NCI-H1092 treated with DMSO at 0.1 percent for 48 hours (cell line): ENCODE results near the gene SHLD3.
"Not testable (repeated sequence)": the region's sequence is repeated elsewhere in the genome, so short reads cannot be mapped to it uniquely, and the experiment has no call there.

Experiments
- DNase-seq: peaks from one replicate; lab custom pipeline; 2025; lab: John Stamatoyannopoulos, UW

The SHLD3 gene, protein sequence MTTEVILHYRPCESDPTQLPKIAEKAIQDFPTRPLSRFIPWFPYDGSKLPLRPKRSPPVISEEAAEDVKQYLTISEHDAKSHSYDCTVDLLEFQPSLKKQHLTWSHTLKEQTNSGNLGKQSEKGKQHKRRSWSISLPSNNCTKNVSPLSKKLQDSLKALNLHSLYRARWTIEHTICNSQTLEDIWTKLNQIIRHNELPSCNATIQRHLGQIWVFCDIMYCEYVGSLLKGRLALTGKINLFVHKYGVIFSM

GRCh38 chr5:65624571-65625555, at the start of gene SHLD3, which contains the start of gene TRAPPC13:
SHLD3 (plus strand) TSS chr5:65625027; CDS start chr5:65629588, 4,561 bp downstream.
TRAPPC13 (plus strand) TSS chr5:65625027; CDS start chr5:65625061, 34 bp downstream.
- peak; percentile 94 for DNase-seq

DNA sequence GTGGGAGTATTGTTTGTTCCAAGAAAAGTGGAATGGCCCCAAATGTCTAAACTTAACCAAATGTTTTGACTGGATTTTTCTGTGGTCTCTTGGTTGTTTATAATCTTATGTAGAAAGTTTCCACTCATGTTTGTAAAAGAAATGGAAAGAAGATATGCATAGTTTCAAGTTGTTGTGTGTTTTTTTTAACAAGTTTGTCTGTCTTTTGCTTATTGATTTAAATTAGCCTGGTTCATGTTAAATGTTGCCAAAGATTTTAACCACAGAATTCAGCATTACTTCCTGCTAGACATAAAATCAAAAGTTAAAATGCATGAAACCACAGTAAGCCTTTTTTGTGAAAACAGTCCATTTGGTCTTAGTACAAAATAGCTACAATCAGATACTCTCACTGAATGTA, 47.7 kb upstream of the SHLD3 start:
- DNase-seq = no peak

GRCh38 chr5:65588694-65589093, 36.1 kb upstream of the SHLD3 start:
- DNase-seq = no peak

GRCh38 chr5:65601761-65602160, 23.1 kb upstream of the SHLD3 start:
- DNase-seq = not testable (repeated sequence)

- DNase-seq = peak; percentile 26
Observed at GRCh38 chr5:65611524-65611923, 13.3 kb upstream of the SHLD3 start.

- no peak for DNase-seq
Observed at GRCh38 chr5:65612298-65612907, 12.4 kb upstream of the SHLD3 start.

DNA sequence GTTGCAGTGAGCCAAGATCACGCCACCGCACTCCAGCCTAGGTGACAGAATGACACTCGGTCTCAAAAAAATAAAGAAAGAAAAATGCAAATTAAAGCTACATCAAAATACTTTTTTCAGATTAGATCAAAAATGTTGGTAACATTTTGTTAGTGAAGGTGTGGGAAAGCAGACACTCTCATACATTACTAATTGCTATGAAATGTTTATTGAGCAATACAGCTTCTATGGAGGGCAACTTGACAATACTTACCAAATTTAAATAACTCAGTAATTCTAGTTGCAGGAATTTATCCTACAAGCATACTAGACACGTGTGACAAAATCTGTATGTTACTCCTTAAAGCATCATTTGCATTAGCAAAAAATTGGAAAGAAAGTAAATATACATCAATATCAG, 4.8 kb upstream of the SHLD3 start:
- no peak for DNase-seq

- not testable (repeated sequence) for DNase-seq
Observed at GRCh38 chr5:65621961-65622360, 2.9 kb upstream of the SHLD3 start.

DNA sequence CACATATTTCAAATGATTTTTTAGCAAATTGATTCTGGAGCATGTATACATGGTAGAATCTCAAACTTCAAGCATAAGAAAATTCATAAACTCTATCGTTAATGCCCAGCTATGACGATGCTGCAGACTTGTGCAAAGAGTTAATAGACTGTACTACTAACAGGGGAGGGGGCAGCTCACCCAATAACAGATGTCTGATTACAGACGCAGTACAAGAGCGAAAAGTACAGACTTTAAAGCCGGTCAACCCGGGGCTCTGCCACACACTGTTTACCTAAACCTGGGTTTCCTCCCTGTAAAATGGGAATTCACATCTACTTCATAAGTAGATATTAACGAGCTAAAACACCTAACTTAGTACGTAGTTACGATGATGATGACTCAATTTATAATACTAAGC, 1.3 kb upstream of the SHLD3 start:
- no peak for DNase-seq

GRCh38 chr5:65624025-65624570, 729 bp upstream of the SHLD3 start, which contains the start of gene TRIM23:
TRIM23 (minus strand) TSS chr5:65624333; CDS start chr5:65624274, 59 bp downstream.
- peak; percentile 94 for DNase-seq

DNA sequence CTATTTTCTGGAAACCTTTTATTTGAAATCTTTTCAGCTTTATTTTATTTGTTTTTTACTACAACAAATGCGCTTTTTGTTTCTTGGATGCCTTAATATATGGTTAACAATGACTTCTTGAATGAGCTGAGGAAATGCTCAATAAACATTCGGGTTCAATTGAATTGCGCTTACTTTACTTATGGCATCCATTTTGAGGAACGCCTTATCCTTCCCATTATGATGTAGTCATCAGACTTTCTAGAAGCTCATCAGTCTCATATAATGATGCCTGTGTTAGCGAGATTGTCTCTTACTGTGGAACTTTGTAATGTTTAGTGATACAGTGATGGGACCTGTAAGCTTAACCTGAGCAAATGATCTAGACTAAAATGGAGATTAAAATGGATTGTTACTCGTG, 916 bp downstream of the SHLD3 start:
- no peak for DNase-seq

DNA sequence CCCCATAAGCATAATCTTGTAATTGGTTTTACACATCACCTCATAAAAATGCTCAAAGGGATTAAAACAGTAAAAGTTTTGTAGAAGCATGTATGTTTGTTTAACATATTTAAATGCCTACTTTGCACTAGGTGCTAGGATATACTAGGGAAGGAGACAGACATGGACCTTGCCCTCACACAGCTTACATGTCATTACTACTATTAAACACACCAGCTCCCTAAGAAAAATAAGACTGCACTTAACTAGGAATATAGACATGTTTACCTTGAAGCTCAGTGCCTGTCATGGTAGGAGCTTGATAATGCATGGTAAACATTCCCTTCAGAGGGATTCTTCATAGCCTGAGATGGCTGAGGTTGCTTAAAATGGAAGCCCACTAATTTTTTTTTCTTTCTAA, 6.2 kb downstream of the SHLD3 start:
- no peak for DNase-seq

GRCh38 chr5:65640240-65640639, 15.4 kb downstream of the SHLD3 start:
- DNase-seq = no peak

GRCh38 chr5:65646938-65647337, 22.1 kb downstream of the SHLD3 start:
- DNase-seq = no peak

GRCh38 chr5:65647941-65648340, 23.1 kb downstream of the SHLD3 start:
- DNase-seq = no peak

- DNase-seq = no peak
Observed at GRCh38 chr5:65651144-65651543, 26.3 kb downstream of the SHLD3 start.

DNA sequence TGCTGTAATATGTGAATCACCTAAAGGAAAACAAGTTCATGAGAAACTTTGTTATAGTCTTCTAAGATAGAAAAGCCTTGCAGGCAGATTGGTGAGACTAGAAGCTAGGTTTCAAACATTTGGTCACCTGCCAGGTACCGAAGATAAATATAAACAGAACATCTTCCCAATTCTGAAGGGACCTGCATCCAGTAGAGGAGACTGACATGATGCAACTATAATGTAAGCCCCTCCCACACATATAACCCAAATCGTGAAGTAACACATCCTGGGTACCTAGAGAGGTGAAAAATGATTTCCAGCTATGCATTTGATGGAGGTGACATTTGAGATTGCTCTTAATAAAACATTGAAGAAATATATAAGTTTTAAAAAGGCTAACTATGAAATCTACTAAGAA, 29.9 kb downstream of the SHLD3 start:
- DNase-seq = no peak

DNA sequence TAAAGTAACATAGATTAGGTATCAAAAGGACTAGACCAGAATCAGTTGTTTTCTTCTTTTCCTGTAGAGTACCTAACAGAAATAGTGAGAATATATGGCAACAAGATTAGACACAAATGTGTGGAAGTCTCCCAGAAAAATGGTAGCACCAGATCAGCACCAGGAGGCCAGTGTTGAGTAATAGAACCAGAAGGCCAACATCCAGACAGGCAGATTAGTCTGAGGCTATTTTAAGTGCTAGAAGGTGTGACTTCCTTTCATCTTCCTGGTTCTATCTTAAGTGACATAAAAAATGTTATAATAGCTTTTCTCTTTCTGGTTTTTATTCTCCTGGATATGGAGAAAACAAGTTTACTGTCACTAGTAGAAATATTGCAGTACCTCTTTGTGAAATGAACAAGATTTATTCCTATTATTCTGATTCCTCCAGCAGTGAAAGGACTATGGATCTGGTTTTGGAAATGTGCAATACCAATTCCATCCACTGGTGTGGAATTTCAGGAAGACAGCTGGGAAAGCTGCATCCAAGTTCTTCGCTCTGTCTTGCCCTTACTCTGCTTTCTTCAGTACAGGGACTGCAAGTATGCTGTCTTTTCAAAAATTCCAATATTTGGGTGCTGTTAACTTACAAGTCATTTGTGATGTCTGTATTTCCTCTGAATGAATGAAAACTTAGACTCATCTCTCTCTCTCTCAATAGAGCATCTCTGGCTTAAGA, 39.1 kb downstream of the SHLD3 start:
- DNase-seq = no peak

DNA sequence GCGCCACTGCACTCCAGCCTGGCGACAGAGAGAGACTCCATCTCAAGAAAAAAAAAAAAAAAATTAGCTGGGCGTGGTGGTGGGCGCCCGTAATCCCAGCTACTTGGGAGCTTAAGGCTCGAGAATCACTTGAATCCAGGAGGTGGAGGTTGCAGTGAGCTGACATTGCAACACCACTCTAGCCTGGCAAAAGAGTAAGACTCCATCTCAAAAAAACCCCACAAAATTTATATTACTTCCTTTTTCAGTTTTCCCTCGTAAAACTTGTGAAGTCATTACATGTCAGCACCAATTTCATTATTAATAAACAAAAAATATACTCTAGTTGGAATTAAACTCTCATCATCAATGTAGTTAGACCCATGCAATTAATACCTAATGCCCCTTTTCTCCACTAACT, 43.9 kb downstream of the SHLD3 start:
- DNase-seq = no peak

- DNase-seq = no peak
Observed at GRCh38 chr5:65672796-65673195, 48.0 kb downstream of the SHLD3 start.

- DNase-seq = no peak
Observed at GRCh38 chr5:65674749-65675148, 49.9 kb downstream of the SHLD3 start.

DNA sequence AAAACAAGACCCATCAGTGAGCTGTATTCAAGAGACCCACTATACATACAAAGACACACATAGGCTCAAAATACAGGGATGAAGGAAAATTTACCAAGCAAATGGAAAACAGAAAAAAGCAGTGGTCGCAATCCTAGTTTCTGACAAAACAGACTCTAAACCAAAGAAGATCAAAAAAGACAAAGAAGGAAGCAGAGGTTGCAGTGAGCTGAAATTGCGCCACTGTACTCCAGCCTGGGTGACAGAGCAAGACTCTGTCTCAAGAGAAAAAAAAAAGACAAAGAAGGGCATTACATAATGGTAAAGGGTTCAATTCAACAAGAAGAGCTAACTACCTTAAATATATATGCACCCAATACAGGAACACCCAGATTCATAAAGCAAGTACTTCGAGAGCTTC, 51.2 kb downstream of the SHLD3 start:
- DNase-seq = not testable (repeated sequence)
